A549 (cell line): ENCODE data around the gene FAM217B. TPM values are rescaled to one million over a fixed set of nuclear protein-coding genes. Genes with fewer than 3 reads are reported as not detected.
"Not testable (repeated sequence)": the region's sequence is repeated elsewhere in the genome, so short reads cannot be mapped to it uniquely, and the experiment has no call there.

Experiments
- ATAC-seq, 2 experiments: fragments of 200-7000 bp in 1 of 2; fragments of >200 bp in 1 of 2; cut with Nextera tagmentation in 1 of 2; cut with Tn5 transposase in 1 of 2; 3 replicates each; pipeline versions ENCODE4 v1.8.0 to v1.9.1; 2018 to 2020; ENCODE audit warnings: mild to moderate bottlenecking in 1 of 2, moderate library complexity in 1 of 2
- CTCF ChIA-PET: fragments of 300-600 bp; sonication (Branson Sonifier 250); formaldehyde crosslinking; extraction: SDS; loops from one replicate; lab custom pipeline; 2021; ENCODE audit warnings: antibody characterized with exemption, inconsistent platforms; lab: Yijun Ruan, JAX
- POLR2A ChIA-PET: fragments of 350-600 bp; formaldehyde crosslinking; extraction: SDS; loops from one replicate; lab custom pipeline; 2021; ENCODE audit warnings: antibody characterized with exemption, inconsistent platforms; lab: Yijun Ruan, JAX
- DNase-seq, 2 experiments: peaks; one replicate each; pipeline versions ENCODE4 v3.0.0 to v3.0.0-alpha.2; 2011 to 2016; ENCODE audit warnings: low read depth in 1 of 2, low spot score in 1 of 2
- FAIRE-seq: peaks from 2 replicates; lab custom pipeline; 2011; peaks lifted over from hg19 to GRCh38; lab: Jason Lieb, UNC
- H3K27ac ChIP-seq, 2 experiments: fragments of >200 bp; sonication (Bioruptor Twin); formaldehyde crosslinking; 3 replicates each; pipeline ENCODE4 v1.5.1; 2016 to 2017
- H3K4me1 ChIP-seq: fragments of >200 bp; sonication (Bioruptor Twin); formaldehyde crosslinking; 3 replicates; pipeline ENCODE4 v1.6.1; 2016
- H3K4me2 ChIP-seq: fragments of >200 bp; sonication (Bioruptor Twin); formaldehyde crosslinking; 3 replicates; pipeline ENCODE4 v1.6.1; 2016
- H3K4me3 ChIP-seq: fragments of >200 bp; sonication (Bioruptor Twin); formaldehyde crosslinking; 3 replicates; pipeline ENCODE4 v1.5.1; 2016
- H3K9me3 ChIP-seq: fragments of >200 bp; sonication (Bioruptor Twin); formaldehyde crosslinking; 3 replicates; pipeline ENCODE4 v1.6.1; 2016
- CEBPB ChIP-seq, 2 experiments: fragments of >200 bp in 1 of 2; sonication (Bioruptor Twin) in 1 of 2; formaldehyde crosslinking in 1 of 2; IDR thresholded peaks; 2 replicates each; pipeline ENCODE4 v1.6.1; 2012 to 2016
- CHD4 ChIP-seq: fragments of 200-600 bp; sonication (generic); IDR thresholded peaks from 2 replicates; pipeline ENCODE4 v1.6.1; 2016; ENCODE audit warnings: antibody characterized with exemption, mild to moderate bottlenecking, borderline replicate concordance
- EP300 ChIP-seq, 2 experiments: fragments of >200 bp; sonication (Bioruptor Twin); formaldehyde crosslinking; IDR thresholded peaks; 2 replicates in 1 of 2; 3 replicates in 1 of 2; pipeline ENCODE4 v1.6.1; 2016 to 2017
- ESRRA ChIP-seq: fragments of 150-350 bp; IDR thresholded peaks from 2 replicates; pipeline ENCODE4 v1.6.1; 2014; ENCODE audit warnings: mild to moderate bottlenecking, low read length, borderline replicate concordance
- FOSB ChIP-seq: fragments of 250-450 bp; sonication (Bioruptor Pico); IDR thresholded peaks from 2 replicates; pipeline ENCODE4 v1.5.0; 2020; ENCODE audit warnings: mild to moderate bottlenecking, moderate library complexity
- FOXS1 ChIP-seq: fragments of 250-450 bp; sonication (Bioruptor Pico); IDR thresholded peaks from 2 replicates; pipeline ENCODE4 v1.5.0; 2020; ENCODE audit warnings: mild to moderate bottlenecking, moderate library complexity
- GATA3 ChIP-seq: IDR thresholded peaks from 2 replicates; pipeline ENCODE4 v1.6.1; 2012; ENCODE audit warnings: borderline replicate concordance
- KDM1A ChIP-seq: fragments of 200-600 bp; sonication (generic); IDR thresholded peaks from 2 replicates; pipeline ENCODE4 v1.6.1; 2016; ENCODE audit warnings: low read depth, mild to moderate bottlenecking
- NFE2L2 ChIP-seq: fragments of 150-350 bp; conservative IDR thresholded peaks from 2 replicates; pipeline ENCODE4 v1.6.1; 2014; ENCODE audit warnings: low read length
- PHF8 ChIP-seq: fragments of 200-600 bp; sonication (generic); IDR thresholded peaks from 2 replicates; pipeline ENCODE4 v1.6.1; 2016; ENCODE audit warnings: low read depth, mild to moderate bottlenecking, antibody characterized with exemption, moderate library complexity, borderline replicate concordance
- POLR2A ChIP-seq: IDR thresholded peaks from 2 replicates; pipeline ENCODE4 v1.6.1; 2012; ENCODE audit warnings: mild to moderate bottlenecking, low read length
- RAD21 ChIP-seq, 2 experiments: fragments of >200 bp in 1 of 2; sonication (Bioruptor Twin) in 1 of 2; formaldehyde crosslinking in 1 of 2; IDR thresholded peaks in 1 of 2; conservative IDR thresholded peaks in 1 of 2; 2 replicates in 1 of 2; 3 replicates in 1 of 2; pipeline ENCODE4 v1.6.1; 2012 to 2018; ENCODE audit warnings: inconsistent platforms in 1 of 2
- RFX5 ChIP-seq: fragments of 450-650 bp; IDR thresholded peaks from 2 replicates; pipeline ENCODE4 v1.7.1; 2014; ENCODE audit warnings: antibody characterized with exemption, mild to moderate bottlenecking, moderate library complexity
- RNF2 ChIP-seq: fragments of 200-600 bp; sonication (generic); IDR thresholded peaks from 2 replicates; pipeline ENCODE4 v1.6.1; 2016; ENCODE audit warnings: low read depth, mild to moderate bottlenecking, antibody characterized with exemption, moderate library complexity, borderline replicate concordance
- TFCP2L1 ChIP-seq: fragments of 250-450 bp; sonication (Bioruptor Pico); IDR thresholded peaks from 2 replicates; pipeline ENCODE4 v1.5.0; 2021; ENCODE audit warnings: mild to moderate bottlenecking
- TP53 ChIP-seq: fragments of 250-450 bp; sonication (Bioruptor Pico); IDR thresholded peaks from 2 replicates; pipeline ENCODE4 v1.5.0; 2021; ENCODE audit warnings: mild to moderate bottlenecking, moderate library complexity
- ZFP36 ChIP-seq: fragments of 450-650 bp; IDR thresholded peaks from 2 replicates; pipeline ENCODE4 v1.6.1; 2014; ENCODE audit warnings: borderline replicate concordance; ENCODE audit not compliant: partially characterized antibody
- ZSCAN20 ChIP-seq: fragments of 250-450 bp; sonication (Bioruptor Pico); IDR thresholded peaks from 2 replicates; pipeline ENCODE4 v1.8.0; 2022; ENCODE audit warnings: mild to moderate bottlenecking, moderate library complexity
- WGBS: methylation state at CpG from one replicate; pipeline ENCODE4 v1.1.6; 2017; ENCODE audit errors: missing lambda C conversion rate; 5-methylcytosine and 5-hydroxymethylcytosine counted together
- polyA plus RNA-seq, 4 experiments: library from polyadenylated mRNA; depleted of rRNA in 3 of 4; stranded (reverse); fragments of >200 nt; fragmentation: RNase III in 1 of 4; extraction: RNeasy Plus Mini Kit Qiagen cat#74134 plus additional on column Dnase treatment in 1 of 4; gene quantifications; 2 replicates in 3 of 4; 3 replicates in 1 of 4; pipeline ENCODE4 v1.2.3, GENCODE V29; 2011 to 2017
- TF ChIP-seq, protein P1 (sequence below): fragments of 450-650 bp; IDR thresholded peaks from 2 replicates; pipeline ENCODE4 v1.6.1; 2014; ENCODE audit warnings: antibody characterized with exemption
- TF ChIP-seq, protein P2 (sequence below): fragments of 250-450 bp; sonication (Bioruptor Pico); IDR thresholded peaks from 2 replicates; pipeline ENCODE4 v1.5.0; 2021; ENCODE audit warnings: mild to moderate bottlenecking, moderate library complexity, borderline replicate concordance
- TF ChIP-seq, protein P3 (sequence below): fragments of >200 bp; sonication (Bioruptor Twin); formaldehyde crosslinking; IDR thresholded peaks from 3 replicates; pipeline ENCODE4 v1.5.1; 2016
- TF ChIP-seq, protein P4 (sequence below): fragments of 150-350 bp; IDR thresholded peaks from 2 replicates; pipeline ENCODE4 v1.6.1; 2014; ENCODE audit warnings: low read depth, mild to moderate bottlenecking, low read length
- TF ChIP-seq, protein P5 (sequence below): fragments of 200-600 bp; sonication (generic); IDR thresholded peaks from 2 replicates; pipeline ENCODE4 v1.6.1; 2016; ENCODE audit warnings: antibody characterized with exemption, mild to moderate bottlenecking, moderate library complexity

Gene FAM217B
- polyA plus RNA-seq, 2 of the 4 experiments (the other 2 are of a cell fraction), result 6.2 to 11.6 TPM

DNA sequence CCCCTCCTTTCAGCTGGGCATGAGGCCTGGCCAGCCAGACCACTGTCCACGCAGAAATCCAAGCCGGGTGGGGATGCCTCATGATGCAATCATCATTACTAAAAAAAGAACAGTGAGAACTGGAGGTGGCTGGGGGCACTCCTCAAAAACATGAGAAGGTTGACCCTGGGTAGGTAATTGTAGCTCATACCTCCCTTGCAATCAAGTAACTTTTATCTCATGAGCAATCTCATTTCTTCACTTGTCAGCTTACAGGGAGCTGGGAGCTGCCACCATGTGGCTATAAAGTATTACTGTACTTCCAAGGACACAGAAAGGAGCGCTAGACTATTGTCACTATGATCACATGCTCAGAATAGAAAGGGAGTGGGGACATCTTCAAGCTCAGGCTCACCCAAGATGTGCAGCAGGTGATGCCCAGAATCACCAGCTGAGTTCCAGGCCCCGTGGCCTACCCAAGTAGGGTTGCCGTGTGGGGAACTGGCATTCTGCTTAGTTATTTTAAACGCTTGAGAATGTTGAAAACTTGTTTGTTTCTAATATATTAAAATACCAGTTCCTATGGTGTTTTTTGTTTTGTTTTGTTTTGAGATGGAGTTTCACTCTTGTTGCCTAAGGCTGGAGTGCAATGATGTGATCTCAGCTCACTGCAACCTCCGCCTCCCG lies 15.1 kb downstream of the FAM217B start:
- H3K4me3 ChIP-seq, result no peak overlapping the region
- peak; percentile 85 to 92 for ATAC-seq
- DNase-seq, result peak; percentile 40 to 49
- WGBS, result 66% methylated on average over 8 of the region's 8 CpGs
- H3K4me1 ChIP-seq, result no peaks in the 10 kb centered on the region
- H3K27ac ChIP-seq, result no peak overlapping the region
- no peak overlapping the region for H3K4me2 ChIP-seq
- ChIA-PET CTCF (interaction anchor here (0.6 to 2.4 kb wide), 6 partner anchors 10 to 358 kb away, joined by 3 to 15 read pairs (median 4); partner anchors contain the start of genes FAM217B, PPP1R3D and SYCP2), POLR2A (interaction anchor here (1.5 kb wide), 1 partner anchor 15 kb away, joined by 8 read pairs; the partner anchor contains the start of genes FAM217B and PPP1R3D)
- no peak for FAIRE-seq
- H3K9me3 ChIP-seq, result no peaks in the 10 kb centered on the region
- TF ChIP-seq RFX5, result no peak
- TF ChIP-seq, protein P1, sequence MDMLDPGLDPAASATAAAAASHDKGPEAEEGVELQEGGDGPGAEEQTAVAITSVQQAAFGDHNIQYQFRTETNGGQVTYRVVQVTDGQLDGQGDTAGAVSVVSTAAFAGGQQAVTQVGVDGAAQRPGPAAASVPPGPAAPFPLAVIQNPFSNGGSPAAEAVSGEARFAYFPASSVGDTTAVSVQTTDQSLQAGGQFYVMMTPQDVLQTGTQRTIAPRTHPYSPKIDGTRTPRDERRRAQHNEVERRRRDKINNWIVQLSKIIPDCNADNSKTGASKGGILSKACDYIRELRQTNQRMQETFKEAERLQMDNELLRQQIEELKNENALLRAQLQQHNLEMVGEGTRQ, result no peak
- TF ChIP-seq, protein P2, sequence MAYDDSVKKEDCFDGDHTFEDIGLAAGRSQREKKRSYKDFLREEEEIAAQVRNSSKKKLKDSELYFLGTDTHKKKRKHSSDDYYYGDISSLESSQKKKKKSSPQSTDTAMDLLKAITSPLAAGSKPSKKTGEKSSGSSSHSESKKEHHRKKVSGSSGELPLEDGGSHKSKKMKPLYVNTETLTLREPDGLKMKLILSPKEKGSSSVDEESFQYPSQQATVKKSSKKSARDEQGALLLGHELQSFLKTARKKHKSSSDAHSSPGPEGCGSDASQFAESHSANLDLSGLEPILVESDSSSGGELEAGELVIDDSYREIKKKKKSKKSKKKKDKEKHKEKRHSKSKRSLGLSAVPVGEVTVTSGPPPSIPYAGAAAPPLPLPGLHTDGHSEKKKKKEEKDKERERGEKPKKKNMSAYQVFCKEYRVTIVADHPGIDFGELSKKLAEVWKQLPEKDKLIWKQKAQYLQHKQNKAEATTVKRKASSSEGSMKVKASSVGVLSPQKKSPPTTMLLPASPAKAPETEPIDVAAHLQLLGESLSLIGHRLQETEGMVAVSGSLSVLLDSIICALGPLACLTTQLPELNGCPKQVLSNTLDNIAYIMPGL, result no peak
- TF ChIP-seq, protein P3, sequence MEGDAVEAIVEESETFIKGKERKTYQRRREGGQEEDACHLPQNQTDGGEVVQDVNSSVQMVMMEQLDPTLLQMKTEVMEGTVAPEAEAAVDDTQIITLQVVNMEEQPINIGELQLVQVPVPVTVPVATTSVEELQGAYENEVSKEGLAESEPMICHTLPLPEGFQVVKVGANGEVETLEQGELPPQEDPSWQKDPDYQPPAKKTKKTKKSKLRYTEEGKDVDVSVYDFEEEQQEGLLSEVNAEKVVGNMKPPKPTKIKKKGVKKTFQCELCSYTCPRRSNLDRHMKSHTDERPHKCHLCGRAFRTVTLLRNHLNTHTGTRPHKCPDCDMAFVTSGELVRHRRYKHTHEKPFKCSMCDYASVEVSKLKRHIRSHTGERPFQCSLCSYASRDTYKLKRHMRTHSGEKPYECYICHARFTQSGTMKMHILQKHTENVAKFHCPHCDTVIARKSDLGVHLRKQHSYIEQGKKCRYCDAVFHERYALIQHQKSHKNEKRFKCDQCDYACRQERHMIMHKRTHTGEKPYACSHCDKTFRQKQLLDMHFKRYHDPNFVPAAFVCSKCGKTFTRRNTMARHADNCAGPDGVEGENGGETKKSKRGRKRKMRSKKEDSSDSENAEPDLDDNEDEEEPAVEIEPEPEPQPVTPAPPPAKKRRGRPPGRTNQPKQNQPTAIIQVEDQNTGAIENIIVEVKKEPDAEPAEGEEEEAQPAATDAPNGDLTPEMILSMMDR, result peak; percentile 27
- TF ChIP-seq EP300 (IDR thresholded peaks at IDR 0.05), result no peak
- TF ChIP-seq GATA3, result peak; percentile 53; the same call in 1 of the 2 replicates
- no peak for TF ChIP-seq POLR2A
- no peak for TF ChIP-seq NFE2L2
- peak; percentile 17 to 19; a peak in 1 of 5 replicates for TF ChIP-seq RAD21 (conservative IDR thresholded peaks at IDR 0.05 in 1 of 2, IDR thresholded peaks at IDR 0.05 in 1 of 2)
- TF ChIP-seq, protein P4, sequence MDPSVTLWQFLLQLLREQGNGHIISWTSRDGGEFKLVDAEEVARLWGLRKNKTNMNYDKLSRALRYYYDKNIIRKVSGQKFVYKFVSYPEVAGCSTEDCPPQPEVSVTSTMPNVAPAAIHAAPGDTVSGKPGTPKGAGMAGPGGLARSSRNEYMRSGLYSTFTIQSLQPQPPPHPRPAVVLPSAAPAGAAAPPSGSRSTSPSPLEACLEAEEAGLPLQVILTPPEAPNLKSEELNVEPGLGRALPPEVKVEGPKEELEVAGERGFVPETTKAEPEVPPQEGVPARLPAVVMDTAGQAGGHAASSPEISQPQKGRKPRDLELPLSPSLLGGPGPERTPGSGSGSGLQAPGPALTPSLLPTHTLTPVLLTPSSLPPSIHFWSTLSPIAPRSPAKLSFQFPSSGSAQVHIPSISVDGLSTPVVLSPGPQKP, result no peak

DNA sequence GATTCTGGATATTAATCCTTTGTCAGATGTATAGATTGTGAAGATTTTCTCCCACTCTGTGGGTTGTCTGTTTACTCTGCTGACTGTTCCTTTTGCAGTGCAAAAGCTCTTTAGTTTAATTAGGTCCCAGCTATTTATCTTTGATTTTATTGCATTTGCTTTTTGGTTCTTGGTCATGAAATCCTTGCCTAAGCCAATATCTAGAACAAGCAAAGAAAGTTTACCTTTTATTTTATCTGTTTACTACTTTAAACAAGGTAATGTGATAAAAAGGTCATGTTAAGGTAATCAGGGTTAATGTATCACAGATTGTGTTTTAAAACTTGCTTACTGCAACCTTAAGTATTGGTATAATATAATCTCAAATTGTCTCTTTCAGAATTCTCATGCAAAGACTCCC lies 17.4 kb downstream of the FAM217B start:
- CTCF ChIA-PET, result interaction anchor here (0.7 kb wide), 1 partner anchor 19 kb away, joined by 3 read pairs; no protein-coding TSS in a partner anchor
- FAIRE-seq, H3K4me1 ChIP-seq, H3K27ac ChIP-seq, H3K4me3 ChIP-seq, H3K4me2 ChIP-seq, POLR2A ChIA-PET, H3K9me3 ChIP-seq, ATAC-seq, DNase-seq: not testable (repeated sequence)

DNA sequence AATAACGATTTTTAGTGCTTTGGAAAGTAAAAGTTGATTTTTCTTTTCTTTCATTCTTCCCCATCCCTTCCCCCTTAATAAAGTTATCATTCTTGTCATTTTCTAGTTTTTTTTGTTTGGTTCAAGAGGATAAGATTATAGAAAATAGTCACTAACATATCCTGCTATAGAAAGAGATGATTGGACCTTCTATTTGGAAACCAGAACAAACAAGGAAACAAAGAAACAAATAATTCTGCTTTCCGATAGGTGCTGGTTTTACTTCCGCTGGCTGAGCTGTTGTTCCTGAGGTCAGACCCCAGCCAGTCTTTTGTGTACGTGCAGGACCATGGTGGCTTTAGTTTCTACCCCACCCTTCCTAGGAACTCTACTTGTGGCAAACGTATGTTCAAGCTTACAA lies 17.9 kb downstream of the FAM217B start, which contains the start of gene CDH26:
TSS of gene CDH26 (plus strand) at position 301 of the 400 bp plus-strand sequence. CDS start 304 bp downstream, outside the sequence.
- CTCF ChIA-PET, result interaction anchor here (0.7 to 1.1 kb wide), 3 partner anchors 8 to 24 kb away, joined by 3 to 5 read pairs (median 3); no protein-coding TSS in a partner anchor
- H3K4me3 ChIP-seq, result no peak within 1 kb of the TSS

More for the DNA sequence above, 17.9 kb downstream of the FAM217B start, which contains the start of gene CDH26:
- no peak for DNase-seq
- Histone ChIP-seq H3K27ac (no peak within 1 kb of the TSS), H3K4me2 (no peak within 1 kb of the TSS), H3K4me1 (no peaks in the 10 kb centered on the region), H3K9me3 (no peaks in the 10 kb centered on the region)
- TF ChIP-seq TP53 (CRISPR knock-in tag) (no peak), PHF8 (no peak), ZFP36 (no peak), ESRRA (no peak), CHD4 (no peak), FOXS1 (CRISPR knock-in tag) (no peak), EP300 (IDR thresholded peaks at IDR 0.05) (no peak), KDM1A (no peak), TFCP2L1 (CRISPR knock-in tag) (no peak), ZSCAN20 (CRISPR knock-in tag) (no peak), FOSB (CRISPR knock-in tag) (no peak), CEBPB (IDR thresholded peaks at IDR 0.05) (no peak), RNF2 (no peak)
- TF ChIP-seq, protein P5, sequence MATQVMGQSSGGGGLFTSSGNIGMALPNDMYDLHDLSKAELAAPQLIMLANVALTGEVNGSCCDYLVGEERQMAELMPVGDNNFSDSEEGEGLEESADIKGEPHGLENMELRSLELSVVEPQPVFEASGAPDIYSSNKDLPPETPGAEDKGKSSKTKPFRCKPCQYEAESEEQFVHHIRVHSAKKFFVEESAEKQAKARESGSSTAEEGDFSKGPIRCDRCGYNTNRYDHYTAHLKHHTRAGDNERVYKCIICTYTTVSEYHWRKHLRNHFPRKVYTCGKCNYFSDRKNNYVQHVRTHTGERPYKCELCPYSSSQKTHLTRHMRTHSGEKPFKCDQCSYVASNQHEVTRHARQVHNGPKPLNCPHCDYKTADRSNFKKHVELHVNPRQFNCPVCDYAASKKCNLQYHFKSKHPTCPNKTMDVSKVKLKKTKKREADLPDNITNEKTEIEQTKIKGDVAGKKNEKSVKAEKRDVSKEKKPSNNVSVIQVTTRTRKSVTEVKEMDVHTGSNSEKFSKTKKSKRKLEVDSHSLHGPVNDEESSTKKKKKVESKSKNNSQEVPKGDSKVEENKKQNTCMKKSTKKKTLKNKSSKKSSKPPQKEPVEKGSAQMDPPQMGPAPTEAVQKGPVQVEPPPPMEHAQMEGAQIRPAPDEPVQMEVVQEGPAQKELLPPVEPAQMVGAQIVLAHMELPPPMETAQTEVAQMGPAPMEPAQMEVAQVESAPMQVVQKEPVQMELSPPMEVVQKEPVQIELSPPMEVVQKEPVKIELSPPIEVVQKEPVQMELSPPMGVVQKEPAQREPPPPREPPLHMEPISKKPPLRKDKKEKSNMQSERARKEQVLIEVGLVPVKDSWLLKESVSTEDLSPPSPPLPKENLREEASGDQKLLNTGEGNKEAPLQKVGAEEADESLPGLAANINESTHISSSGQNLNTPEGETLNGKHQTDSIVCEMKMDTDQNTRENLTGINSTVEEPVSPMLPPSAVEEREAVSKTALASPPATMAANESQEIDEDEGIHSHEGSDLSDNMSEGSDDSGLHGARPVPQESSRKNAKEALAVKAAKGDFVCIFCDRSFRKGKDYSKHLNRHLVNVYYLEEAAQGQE, result no peak
- FAIRE-seq, result no peak
- ATAC-seq, result no peak
- 62% methylated on average over 5 of the region's 5 CpGs for WGBS
- POLR2A ChIA-PET, result no interaction called here
